Measurements from ENCODE around the gene TRAPPC14.

The TRAPPC14 gene

GRCh38 chr7:100105534-100105933 is 53.0 kb downstream of the TRAPPC14 start:
- H3K4me3 ChIP-seq (ENCODE audit: severe bottlenecking) = no peak overlapping the region
- DNase-seq (ENCODE audit: low spot score) (no peak), ATAC-seq (ENCODE audit: low read depth) (no peak)
- H3K36me3 ChIP-seq (ENCODE audit: low read depth) = peaks cover 39% of the 10 kb centered on the region
- H3K27ac ChIP-seq (ENCODE audit: poor library complexity, severe bottlenecking) = no peak overlapping the region
- no peaks in the 10 kb centered on the region for H3K27me3 ChIP-seq (ENCODE audit: insufficient read depth, poor library complexity, severe bottlenecking)
- H3K4me1 ChIP-seq (ENCODE audit: insufficient read depth, poor library complexity, severe bottlenecking) = no peaks in the 10 kb centered on the region
- no peaks in the 10 kb centered on the region for H3K9me3 ChIP-seq (ENCODE audit: severe bottlenecking)
- TF ChIP-seq CTCF (IDR thresholded peaks at IDR 0.05; ENCODE audit: poor library complexity, severe bottlenecking) = no peak
